Left lung (tissue), 10 donors: ENCODE data around the gene IRF2. TPM values are rescaled to one million over a fixed set of nuclear protein-coding genes. Genes with fewer than 3 reads are reported as not detected.
"Not testable (repeated sequence)": the region's sequence is repeated elsewhere in the genome, so short reads cannot be mapped to it uniquely, and the experiment has no call there.

Source experiments
- ATAC-seq: fragments of 200-7000 bp; cut with Tn5 transposase; one replicate; pipeline ENCODE4 v1.9.1; 2020; ENCODE audit warnings: moderate library complexity
- DNase-seq, 4 donors: peaks; one replicate each; pipeline ENCODE4 v3.0.0-alpha.2; 2013 to 2020
- H3K27ac ChIP-seq, 2 donors: fragments of 200-600 bp; sonication (generic) in 1 of 2; one replicate each; pipeline versions ENCODE4 v1.5.0 to v1.8.0; 2020 to 2021
- H3K27me3 ChIP-seq, 2 donors: fragments of 200-600 bp; sonication (generic) in 1 of 2; one replicate each; pipeline versions ENCODE4 v1.5.0 to v1.8.0; 2020 to 2021
- H3K36me3 ChIP-seq, 2 donors: fragments of 200-600 bp; sonication (generic) in 1 of 2; one replicate each; pipeline versions ENCODE4 v1.5.0 to v1.8.0; 2020 to 2021
- H3K4me1 ChIP-seq, 2 donors: fragments of 200-600 bp; one replicate each; pipeline ENCODE4 v1.8.0; 2021
- H3K4me3 ChIP-seq, 2 donors: fragments of 200-600 bp; sonication (generic) in 1 of 2; one replicate each; pipeline versions ENCODE4 v1.5.0 to v1.8.0; 2020 to 2021; ENCODE audit warnings: mild to moderate bottlenecking in 1 of 2
- H3K9me3 ChIP-seq, 2 donors: fragments of 200-600 bp; sonication (generic) in 1 of 2; one replicate each; pipeline versions ENCODE4 v1.5.0 to v1.8.0; 2020 to 2021
- intact Hi-C, 2 donors: fragments of 100-400 bp; cut with DNase I; formaldehyde crosslinking; loops; one replicate each; pipeline versions ENCODE4 v1.11.2 to v1.14.2; 2022
- polyA plus RNA-seq, 6 donors: library from polyadenylated mRNA; unstranded; fragments of 120-200 nt; gene quantifications; one replicate each; pipeline ENCODE4 v1.2.1, GENCODE V29; 2013; ENCODE audit not compliant: insufficient read length in 6 of 6
- total RNA-seq, 2 donors: library from RNA; stranded (reverse); fragmentation: NEBNext Ultra II Directional; extraction: Animal tissue kit (Norgen Biotek cat#: 25700); gene quantifications; one replicate each; pipeline ENCODE4 v1.2.1, GENCODE V29; 2021
- TF ChIP-seq, protein P1 (sequence below), 2 donors: fragments of 200-600 bp; sonication (generic) in 1 of 2; IDR thresholded peaks; one replicate each; pipeline versions ENCODE4 v1.5.0 to v1.8.0; 2021; ENCODE audit warnings: antibody characterized with exemption in 2 of 2
- donor health status: DM: no; HTN: yes; CAD: no.
- donor health status: DM: no; HTN: no; CAD: no.

IRF2 gene
- total and polyA plus RNA-seq, 8 donors, result 32.8 to 50.2 (median 47.0) TPM

- TF ChIP-seq, protein P1, sequence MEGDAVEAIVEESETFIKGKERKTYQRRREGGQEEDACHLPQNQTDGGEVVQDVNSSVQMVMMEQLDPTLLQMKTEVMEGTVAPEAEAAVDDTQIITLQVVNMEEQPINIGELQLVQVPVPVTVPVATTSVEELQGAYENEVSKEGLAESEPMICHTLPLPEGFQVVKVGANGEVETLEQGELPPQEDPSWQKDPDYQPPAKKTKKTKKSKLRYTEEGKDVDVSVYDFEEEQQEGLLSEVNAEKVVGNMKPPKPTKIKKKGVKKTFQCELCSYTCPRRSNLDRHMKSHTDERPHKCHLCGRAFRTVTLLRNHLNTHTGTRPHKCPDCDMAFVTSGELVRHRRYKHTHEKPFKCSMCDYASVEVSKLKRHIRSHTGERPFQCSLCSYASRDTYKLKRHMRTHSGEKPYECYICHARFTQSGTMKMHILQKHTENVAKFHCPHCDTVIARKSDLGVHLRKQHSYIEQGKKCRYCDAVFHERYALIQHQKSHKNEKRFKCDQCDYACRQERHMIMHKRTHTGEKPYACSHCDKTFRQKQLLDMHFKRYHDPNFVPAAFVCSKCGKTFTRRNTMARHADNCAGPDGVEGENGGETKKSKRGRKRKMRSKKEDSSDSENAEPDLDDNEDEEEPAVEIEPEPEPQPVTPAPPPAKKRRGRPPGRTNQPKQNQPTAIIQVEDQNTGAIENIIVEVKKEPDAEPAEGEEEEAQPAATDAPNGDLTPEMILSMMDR (IDR thresholded peaks at IDR 0.05), result no peak
- intact Hi-C loops, result no loop called here
- H3K36me3 ChIP-seq, result no peaks in the 10 kb centered on the region
- ATAC-seq (no peak), DNase-seq (no peak)
- no peaks in the 10 kb centered on the region for H3K27me3 ChIP-seq
- no peak overlapping the region for H3K4me3 ChIP-seq
- peaks cover 6 to 60% of the 10 kb centered on the region in 2 donors for H3K4me1 ChIP-seq
- peak overlapping the region in 1 of 2 donors; percentile 99 for H3K27ac ChIP-seq
- peaks cover 0 to 10% of the 10 kb centered on the region in 2 donors for H3K9me3 ChIP-seq
Observed at GRCh38 chr4:184342167-184342856, 132.0 kb downstream of the IRF2 start.

DNA sequence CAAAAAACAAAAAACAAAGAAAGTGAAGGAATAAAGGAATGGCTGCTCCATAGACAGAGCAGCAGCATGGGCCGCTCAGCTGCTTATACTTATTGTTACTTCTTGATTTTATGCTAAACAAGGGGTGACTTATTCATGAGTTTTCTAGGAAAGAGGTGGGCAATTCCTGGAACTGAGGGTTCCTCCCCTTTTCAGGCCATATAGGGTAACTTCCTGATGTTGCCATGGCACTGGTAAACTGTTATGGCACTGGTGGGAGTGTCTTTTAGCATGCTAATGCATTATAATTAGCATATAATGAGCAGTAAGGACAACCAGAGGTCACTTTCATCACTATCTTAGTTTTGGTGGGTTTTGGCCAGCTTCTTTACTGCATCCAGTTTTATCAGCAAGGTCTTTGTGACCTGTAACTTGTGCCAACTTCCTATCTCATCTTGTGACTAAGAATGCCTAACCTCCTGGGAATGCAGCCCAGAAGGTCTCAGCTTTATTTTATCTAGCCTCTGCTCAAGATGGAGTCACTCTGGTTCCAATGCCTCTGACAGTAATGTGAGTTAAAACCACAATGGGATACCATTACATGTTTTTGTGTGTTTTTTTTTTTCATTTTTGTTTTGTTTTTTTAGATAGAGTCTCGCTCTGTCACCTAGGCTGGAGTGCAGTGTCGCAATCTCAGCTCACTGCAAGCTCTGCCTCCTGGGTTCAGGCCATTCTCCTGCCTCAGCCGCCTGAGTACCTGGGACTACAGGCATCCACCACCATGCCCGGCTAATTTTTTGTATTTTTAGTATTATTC, 134.8 kb downstream of the IRF2 start:
- intact Hi-C loops, H3K27me3 ChIP-seq, H3K4me3 ChIP-seq, DNase-seq, ATAC-seq, H3K36me3 ChIP-seq: not testable (repeated sequence)
- Histone ChIP-seq H3K27ac (peak overlapping the region in 1 of 2 donors; percentile 86), H3K4me1 (peaks cover 0 to 45% of the 10 kb centered on the region in 2 donors), H3K9me3 (peaks cover 0 to 12% of the 10 kb centered on the region in 2 donors)

DNA sequence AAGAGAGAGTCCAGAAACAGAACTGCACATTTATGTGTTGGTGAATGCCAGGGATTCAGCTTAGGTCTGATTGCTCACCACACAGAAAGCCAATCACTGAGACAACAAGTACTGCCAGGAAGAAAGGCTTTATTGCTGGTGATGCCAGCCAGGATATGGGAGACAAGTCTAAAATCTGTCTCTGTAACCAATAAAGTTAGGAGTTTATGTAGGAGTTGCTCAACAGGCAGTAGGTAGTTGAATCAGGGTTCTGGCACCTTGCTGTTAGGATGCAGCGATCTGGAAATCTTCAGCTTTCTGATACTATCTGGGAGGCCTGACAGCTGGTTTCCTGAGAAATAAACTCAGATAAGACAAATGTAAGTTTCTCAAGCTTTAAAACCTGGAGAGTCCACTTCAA, 136.4 kb downstream of the IRF2 start:
- DNase-seq, result no peak
- H3K36me3 ChIP-seq, result no peaks in the 10 kb centered on the region
- intact Hi-C loops, result no loop called here
- H3K9me3 ChIP-seq, result peaks cover 0 to 12% of the 10 kb centered on the region in 2 donors
- no peak overlapping the region for H3K27ac ChIP-seq
- no peak overlapping the region for H3K4me3 ChIP-seq
- no peak for ATAC-seq
- TF ChIP-seq, protein P1 (IDR thresholded peaks at IDR 0.05), result no peak
- H3K27me3 ChIP-seq, result no peaks in the 10 kb centered on the region
- H3K4me1 ChIP-seq, result peaks cover 0 to 43% of the 10 kb centered on the region in 2 donors

Other genes with a start within 250 kb of the IRF2 start
- gene CASP3, start 174.9 kb upstream of the IRF2 start, total RNA-seq, result 10 to 100 TPM; 19.1 to 23.5 TPM
- gene CASP3, start 174.9 kb upstream of the IRF2 start, polyA plus RNA-seq, result 10 to 100 TPM; 30.8 to 37.9 (median 35.6) TPM
- 10 to 100 TPM; 11.8 to 15.8 TPM for gene PRIMPOL, start 175.2 kb upstream of the IRF2 start, total RNA-seq
- 10 to 100 TPM; 36.3 to 49.1 (median 43.7) TPM for gene PRIMPOL, start 175.2 kb upstream of the IRF2 start, polyA plus RNA-seq